Measurements from ENCODE around the gene SELENOH. TPM values are rescaled to one million over a fixed set of nuclear protein-coding genes. Genes with fewer than 3 reads are reported as not detected.

SELENOH gene
- total RNA-seq, 1 experiment from 2014 or later: 192 TPM

DNA sequence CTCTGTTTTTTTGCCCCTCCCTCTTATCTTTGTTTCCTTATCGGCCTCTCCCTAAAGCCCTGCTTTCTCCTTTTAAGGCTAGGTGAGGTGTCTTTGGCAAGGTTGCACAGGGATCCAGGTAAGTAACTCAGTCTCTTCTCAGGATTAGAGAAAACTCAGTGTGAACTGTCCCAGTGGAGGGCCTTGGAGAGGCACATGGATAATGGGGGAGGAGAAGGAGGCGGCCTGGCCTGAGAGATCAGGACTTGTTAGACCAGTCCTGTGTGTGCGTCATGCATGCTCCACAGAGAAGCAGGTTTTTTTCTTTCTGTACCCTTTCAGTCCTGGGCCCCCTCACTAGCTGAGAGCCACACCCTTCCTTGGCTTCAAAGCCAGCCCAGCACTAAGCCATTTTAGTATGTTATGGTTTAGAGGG, 40.2 kb downstream of the SELENOH start:
- no peak for DNase-seq (ENCODE audit: low spot score)
- no peak for TF ChIP-seq EZH2 (IDR thresholded peaks at IDR 0.05; ENCODE audit: borderline replicate concordance, low read depth, low read length, poor library complexity, severe bottlenecking)
- TF ChIP-seq, protein P1, sequence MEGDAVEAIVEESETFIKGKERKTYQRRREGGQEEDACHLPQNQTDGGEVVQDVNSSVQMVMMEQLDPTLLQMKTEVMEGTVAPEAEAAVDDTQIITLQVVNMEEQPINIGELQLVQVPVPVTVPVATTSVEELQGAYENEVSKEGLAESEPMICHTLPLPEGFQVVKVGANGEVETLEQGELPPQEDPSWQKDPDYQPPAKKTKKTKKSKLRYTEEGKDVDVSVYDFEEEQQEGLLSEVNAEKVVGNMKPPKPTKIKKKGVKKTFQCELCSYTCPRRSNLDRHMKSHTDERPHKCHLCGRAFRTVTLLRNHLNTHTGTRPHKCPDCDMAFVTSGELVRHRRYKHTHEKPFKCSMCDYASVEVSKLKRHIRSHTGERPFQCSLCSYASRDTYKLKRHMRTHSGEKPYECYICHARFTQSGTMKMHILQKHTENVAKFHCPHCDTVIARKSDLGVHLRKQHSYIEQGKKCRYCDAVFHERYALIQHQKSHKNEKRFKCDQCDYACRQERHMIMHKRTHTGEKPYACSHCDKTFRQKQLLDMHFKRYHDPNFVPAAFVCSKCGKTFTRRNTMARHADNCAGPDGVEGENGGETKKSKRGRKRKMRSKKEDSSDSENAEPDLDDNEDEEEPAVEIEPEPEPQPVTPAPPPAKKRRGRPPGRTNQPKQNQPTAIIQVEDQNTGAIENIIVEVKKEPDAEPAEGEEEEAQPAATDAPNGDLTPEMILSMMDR (conservative IDR thresholded peaks at IDR 0.05; ENCODE audit: low read depth, low read length): no peak
- H3K9me3 ChIP-seq (ENCODE audit: low read depth, low read length, poor library complexity, severe bottlenecking): no peaks in the 10 kb centered on the region
- no peaks in the 10 kb centered on the region for H3K36me3 ChIP-seq (ENCODE audit: insufficient read depth, low read length, poor library complexity, severe bottlenecking)
- BruUV-seq (replicated peaks): no TSS peak
- peak overlapping the region; percentile 20 for H3K27ac ChIP-seq (ENCODE audit: low read depth, low read length, poor library complexity, severe bottlenecking)
- no peaks in the 10 kb centered on the region for H3K27me3 ChIP-seq (replicated peaks; ENCODE audit: insufficient read depth, low read depth, low read length, poor library complexity)
- POLR2A ChIA-PET (ENCODE audit: low non-redundant PET): no interaction called here
- H3K4me1 ChIP-seq (ENCODE audit: insufficient read depth, low read length, poor library complexity, severe bottlenecking): peaks cover 56% of the 10 kb centered on the region
- CTCF ChIA-PET: no interaction called here
- no peak overlapping the region for H3K4me3 ChIP-seq (ENCODE audit: low read depth, low read length, poor library complexity, severe bottlenecking)
- intact Hi-C loops (cut with micrococcal nuclease; ENCODE audit: unreplicated experiment): no loop called here

DNA sequence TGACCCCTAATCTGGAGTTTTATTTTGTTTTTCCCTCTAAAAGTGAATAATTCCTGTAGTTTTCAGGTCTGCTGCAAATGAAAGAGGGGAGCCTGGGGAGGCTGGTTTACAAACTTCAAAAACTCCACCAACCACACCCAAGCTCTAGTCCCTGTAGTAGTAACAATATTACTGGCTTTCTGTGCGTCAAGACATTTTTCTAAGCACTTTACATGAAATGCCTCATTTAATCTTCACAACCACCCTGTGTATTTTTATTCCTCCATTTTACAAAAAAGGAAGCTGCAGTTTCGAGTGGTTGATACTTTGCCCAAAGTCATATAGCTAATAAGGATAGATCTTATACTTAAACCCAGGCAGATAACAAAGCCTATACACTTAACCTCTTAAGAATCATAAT, 43.8 kb downstream of the SELENOH start:
- no peak for DNase-seq (ENCODE audit: low spot score)
- H3K4me1 ChIP-seq (ENCODE audit: insufficient read depth, low read length, poor library complexity, severe bottlenecking): peaks cover 47% of the 10 kb centered on the region
- intact Hi-C loops (cut with micrococcal nuclease; ENCODE audit: unreplicated experiment): no loop called here

DNA sequence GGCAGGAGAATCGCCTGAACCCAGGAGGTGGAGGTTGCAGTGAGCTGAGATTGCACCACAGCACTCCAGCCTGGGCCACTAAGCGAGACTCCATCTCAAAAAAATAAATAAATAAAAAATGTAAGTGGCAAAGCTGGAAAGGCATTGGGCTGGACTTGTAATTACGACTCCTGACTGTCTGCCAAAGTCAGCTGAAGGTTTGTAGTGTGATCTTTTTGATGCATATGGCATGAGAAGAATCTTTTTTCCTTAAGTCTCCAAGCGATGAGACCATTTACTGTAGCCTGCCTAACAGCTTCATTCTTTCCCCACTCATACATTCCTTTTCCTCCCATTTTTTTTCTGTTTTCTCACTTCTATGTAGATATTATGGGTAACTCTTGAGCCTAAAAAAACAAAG, 45.1 kb downstream of the SELENOH start:
- CTCF ChIA-PET: interaction anchor here (0.6 kb wide), 1 partner anchor 31 kb away, joined by 5 read pairs; no protein-coding TSS in a partner anchor
- TF ChIP-seq EZH2 (IDR thresholded peaks at IDR 0.05; ENCODE audit: borderline replicate concordance, low read depth, low read length, poor library complexity, severe bottlenecking): no peak
- TF ChIP-seq, protein P1 (conservative IDR thresholded peaks at IDR 0.05; ENCODE audit: low read depth, low read length): no peak

More for the DNA sequence above, 43.8 kb downstream of the SELENOH start:
- no peaks in the 10 kb centered on the region for H3K9me3 ChIP-seq (ENCODE audit: low read depth, low read length, poor library complexity, severe bottlenecking)
- H3K36me3 ChIP-seq (ENCODE audit: insufficient read depth, low read length, poor library complexity, severe bottlenecking): no peaks in the 10 kb centered on the region
- TF ChIP-seq, protein P1 (conservative IDR thresholded peaks at IDR 0.05; ENCODE audit: low read depth, low read length): no peak
- no peak for TF ChIP-seq EZH2 (IDR thresholded peaks at IDR 0.05; ENCODE audit: borderline replicate concordance, low read depth, low read length, poor library complexity, severe bottlenecking)
- H3K27ac ChIP-seq (ENCODE audit: low read depth, low read length, poor library complexity, severe bottlenecking): peak overlapping the region; percentile 3
- BruUV-seq (replicated peaks): no TSS peak
- no peak overlapping the region for H3K4me3 ChIP-seq (ENCODE audit: low read depth, low read length, poor library complexity, severe bottlenecking)
- H3K27me3 ChIP-seq (replicated peaks; ENCODE audit: insufficient read depth, low read depth, low read length, poor library complexity): no peaks in the 10 kb centered on the region
- POLR2A ChIA-PET (ENCODE audit: low non-redundant PET): no interaction called here
- CTCF ChIA-PET: no interaction called here

More for the DNA sequence above, 45.1 kb downstream of the SELENOH start:
- POLR2A ChIA-PET (ENCODE audit: low non-redundant PET): no interaction called here
- H3K27ac ChIP-seq (ENCODE audit: low read depth, low read length, poor library complexity, severe bottlenecking): peak overlapping the region; percentile 1
- no peaks in the 10 kb centered on the region for H3K27me3 ChIP-seq (replicated peaks; ENCODE audit: insufficient read depth, low read depth, low read length, poor library complexity)
- DNase-seq (ENCODE audit: low spot score): no peak
- no peak overlapping the region for H3K4me3 ChIP-seq (ENCODE audit: low read depth, low read length, poor library complexity, severe bottlenecking)
- H3K36me3 ChIP-seq (ENCODE audit: insufficient read depth, low read length, poor library complexity, severe bottlenecking): no peaks in the 10 kb centered on the region
- H3K9me3 ChIP-seq (ENCODE audit: low read depth, low read length, poor library complexity, severe bottlenecking): no peaks in the 10 kb centered on the region
- intact Hi-C loops (cut with micrococcal nuclease; ENCODE audit: unreplicated experiment): no loop called here
- no TSS peak for BruUV-seq (replicated peaks)
- H3K4me1 ChIP-seq (ENCODE audit: insufficient read depth, low read length, poor library complexity, severe bottlenecking): peaks cover 38% of the 10 kb centered on the region
